PFSK-1 (cell line): ENCODE measurements around the gene TBCD.

ENCODE experiments used
- POLR2AphosphoS5 ChIP-seq: IDR thresholded peaks from 2 replicates; pipeline ENCODE4 v1.6.1; 2012; ENCODE audit warnings: low read depth, mild to moderate bottlenecking, control low read depth, low read length, moderate library complexity
- SIN3A ChIP-seq: IDR thresholded peaks from 2 replicates; pipeline ENCODE4 v1.6.1; 2012; ENCODE audit warnings: mild to moderate bottlenecking, low read length, moderate library complexity, borderline replicate concordance; ENCODE audit not compliant: insufficient read depth

- TF ChIP-seq POLR2AphosphoS5 (no peak), SIN3A (no peak)
Measured at GRCh38 chr17:82964851-82965341, 213.0 kb downstream of the TBCD start.
